ENCODE results near the gene LCOR.

DNA sequence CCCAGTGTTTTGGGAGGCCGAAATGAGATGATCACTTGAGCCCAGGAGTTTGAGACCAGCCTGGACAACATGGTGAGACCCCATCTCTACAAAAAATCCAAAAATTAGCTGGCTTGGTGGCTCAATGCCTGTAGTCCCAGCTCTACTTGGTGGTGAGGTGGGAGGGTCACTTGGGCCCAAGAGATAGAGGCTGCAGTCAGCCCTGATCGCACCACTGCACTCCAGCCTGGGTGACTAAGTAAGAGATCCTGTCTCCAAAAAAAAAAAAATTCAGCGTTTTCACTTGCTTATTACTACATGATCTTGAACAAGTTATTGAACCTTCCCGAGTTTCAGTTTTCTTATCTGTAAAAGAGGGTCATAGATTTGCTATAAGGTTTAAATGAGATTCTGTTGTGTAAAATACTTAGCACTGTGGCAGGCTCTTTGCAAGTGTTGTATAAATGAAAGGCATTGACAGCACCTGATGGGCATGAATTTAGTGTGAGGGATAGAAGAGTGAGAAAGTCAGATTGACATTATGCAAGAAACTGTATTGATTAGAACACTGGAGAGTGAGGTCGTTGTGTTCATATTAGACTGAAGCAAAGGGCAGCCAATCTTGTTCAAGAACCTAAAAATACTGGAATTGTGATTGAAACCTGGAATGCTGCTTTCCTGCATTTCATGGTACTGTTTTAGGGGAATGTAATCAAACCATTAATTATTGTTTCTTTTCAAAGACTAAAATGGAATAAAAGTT lies 136.8 kb downstream of the LCOR start:
- TF ChIP-seq CTCF (IDR thresholded peaks at IDR 0.05; ENCODE audit: low read depth, low read length) (no peak), MYC (IDR thresholded peaks at IDR 0.05; ENCODE audit: low read depth, low read length) (no peak), POLR2A (IDR thresholded peaks at IDR 0.05; ENCODE audit: extremely low read depth, insufficient read length) (no peak)
- TF ChIP-seq, protein P1, sequence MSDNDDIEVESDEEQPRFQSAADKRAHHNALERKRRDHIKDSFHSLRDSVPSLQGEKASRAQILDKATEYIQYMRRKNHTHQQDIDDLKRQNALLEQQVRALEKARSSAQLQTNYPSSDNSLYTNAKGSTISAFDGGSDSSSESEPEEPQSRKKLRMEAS (IDR thresholded peaks at IDR 0.05; ENCODE audit: low read depth, low read length): no peak

All from NB4 (cell line).